CD14-positive monocyte (primary cell): ENCODE measurements around the gene NPEPL1. TPM values are rescaled to one million over a fixed set of nuclear protein-coding genes. Genes with fewer than 3 reads are reported as not detected.
A peak's percentile ranks its signal among the peaks of the same experiment; 100 is the strongest.

ENCODE experiments used
- DNase-seq, 3 donors: peaks; one replicate each; pipeline ENCODE4 v3.0.0-alpha.2; 2011 to 2022
- H2AFZ ChIP-seq: 2 replicates; pipeline ENCODE4 v1.6.0; 2012; ENCODE audit warnings: mild to moderate bottlenecking, low read depth, low read length, inconsistent platforms; ENCODE audit not compliant: insufficient read depth, poor library complexity, severe bottlenecking
- H3K27ac ChIP-seq, 2 donors: 1 replicate in 1 of 2; 2 replicates in 1 of 2; pipeline ENCODE4 v1.5.1; 2012 to 2013; ENCODE audit warnings: low read length in 2 of 2, control low read depth in 1 of 2, inconsistent platforms in 1 of 2, low read depth in 1 of 2, mild to moderate bottlenecking in 1 of 2
- H3K27me3 ChIP-seq, 2 donors: one replicate each; pipeline versions ENCODE4 v1.6.0 to v1.6.1; 2011 to 2013; ENCODE audit warnings: low read length in 2 of 2; ENCODE audit not compliant: control insufficient read depth in 2 of 2, insufficient read depth in 2 of 2
- H3K36me3 ChIP-seq, 2 donors: replicated peaks in 1 of 2; 1 replicate in 1 of 2; 2 replicates in 1 of 2; pipeline versions ENCODE4 v1.5.1 to v1.6.1; 2012 to 2013; ENCODE audit warnings: low read length in 2 of 2, control low read depth in 1 of 2, inconsistent platforms in 1 of 2, mild to moderate bottlenecking in 1 of 2; ENCODE audit not compliant: insufficient read depth in 2 of 2, control insufficient read depth in 1 of 2
- H3K4me1 ChIP-seq, 2 donors: 1 replicate in 1 of 2; 2 replicates in 1 of 2; pipeline versions ENCODE4 v1.5.1 to v1.6.1; 2012 to 2013; ENCODE audit warnings: low read length in 2 of 2, control low read depth in 1 of 2, inconsistent platforms in 1 of 2, mild to moderate bottlenecking in 1 of 2, moderate library complexity in 1 of 2; ENCODE audit not compliant: insufficient read depth in 2 of 2, control insufficient read depth in 1 of 2
- H3K4me2 ChIP-seq: replicated peaks from 2 replicates; pipeline ENCODE3; 2012; ENCODE audit warnings: low read length, moderate library complexity, mild to moderate bottlenecking; ENCODE audit not compliant: poor library complexity, severe bottlenecking; ENCODE audit errors: extremely low read depth
- H3K4me3 ChIP-seq, 3 experiments: fragments of 200-600 bp in 1 of 3; sonication (generic) in 1 of 3; replicated peaks in 1 of 3; 1 replicate in 2 of 3; 2 replicates in 1 of 3; pipeline ENCODE4 v1.5.1; 2011 to 2013; ENCODE audit warnings: low read length in 3 of 3, mild to moderate bottlenecking in 3 of 3, control low read depth in 2 of 3, low read depth in 2 of 3, inconsistent platforms in 1 of 3, moderate library complexity in 1 of 3
- H3K79me2 ChIP-seq: 2 replicates; pipeline ENCODE4 v1.6.0; 2012; ENCODE audit warnings: mild to moderate bottlenecking, control low read depth, inconsistent platforms, low read length, moderate library complexity; ENCODE audit not compliant: insufficient read depth
- H3K9ac ChIP-seq: 2 replicates; pipeline ENCODE4 v1.6.0; 2017; ENCODE audit warnings: low read length, mild to moderate bottlenecking; ENCODE audit not compliant: insufficient read depth, poor library complexity, severe bottlenecking
- H3K9me3 ChIP-seq, 2 donors: replicated peaks in 1 of 2; 1 replicate in 1 of 2; 2 replicates in 1 of 2; pipeline versions ENCODE4 v1.5.1 to v1.6.1; 2012 to 2013; ENCODE audit warnings: low read length in 2 of 2, control low read depth in 1 of 2; ENCODE audit not compliant: control insufficient read depth in 1 of 2, insufficient read depth in 1 of 2
- H4K20me1 ChIP-seq: 2 replicates; pipeline ENCODE4 v1.6.0; 2012; ENCODE audit warnings: mild to moderate bottlenecking, low read length, control low read depth, moderate library complexity; ENCODE audit not compliant: insufficient read depth
- H3K27ac Mint-ChIP-seq, 7 donors: one replicate each; pipeline ENCODE4 v1.8.0; 2020; ENCODE audit warnings: mild to moderate bottlenecking in 7 of 7, mixed read lengths in 7 of 7, moderate library complexity in 6 of 7, inconsistent platforms in 2 of 7
- H3K27me3 Mint-ChIP-seq, 3 donors: one replicate each; pipeline ENCODE4 v1.8.0; 2021 to 2022; ENCODE audit warnings: low read depth in 3 of 3, mild to moderate bottlenecking in 3 of 3, mixed read lengths in 3 of 3, moderate library complexity in 3 of 3, inconsistent platforms in 1 of 3
- H3K36me3 Mint-ChIP-seq, 2 donors: one replicate each; pipeline ENCODE4 v1.8.0; 2020; ENCODE audit warnings: mixed read lengths in 2 of 2, inconsistent platforms in 1 of 2, mild to moderate bottlenecking in 1 of 2
- H3K4me1 Mint-ChIP-seq: one replicate; pipeline ENCODE4 v1.8.0; 2020; ENCODE audit warnings: mild to moderate bottlenecking, mixed read lengths
- H3K4me3 Mint-ChIP-seq, 2 donors: one replicate each; pipeline ENCODE4 v1.8.0; 2020; ENCODE audit warnings: mild to moderate bottlenecking in 2 of 2, mixed read lengths in 2 of 2, moderate library complexity in 1 of 2
- H3K9me3 Mint-ChIP-seq, 7 donors: one replicate each; pipeline ENCODE4 v1.8.0; 2020 to 2022; ENCODE audit warnings: mixed read lengths in 7 of 7, mild to moderate bottlenecking in 6 of 7, moderate library complexity in 6 of 7, inconsistent platforms in 2 of 7
- WGBS: methylation state at CpG from one replicate; pipeline ENCODE4 v1.1.5; 2013; ENCODE audit warnings: missing lambda C conversion rate; ENCODE audit not compliant: insufficient coverage; 5-methylcytosine and 5-hydroxymethylcytosine counted together
- intact Hi-C, 2 donors: fragments of 100-400 bp; cut with micrococcal nuclease; formaldehyde crosslinking; loops; one replicate each; pipeline versions ENCODE4 v1.15.0 to v1.15.1; 2023
- polyA plus RNA-seq, 3 donors: library from polyadenylated mRNA; depleted of rRNA in 1 of 3; unstranded in 2 of 3; stranded (reverse) in 1 of 3; fragments of 300-500 nt in 2 of 3; fragments of >200 nt in 1 of 3; fragmentation: Illumina TruSeq in 2 of 3; gene quantifications; 1 replicate in 2 of 3; 2 replicates in 1 of 3; pipeline ENCODE4 v1.2.3, GENCODE V29; 2012 to 2021
- TF ChIP-seq, protein P1 (sequence below): fragments of 200-600 bp; IDR thresholded peaks from one replicate; pipeline ENCODE4 v1.8.0; 2022; ENCODE audit warnings: antibody characterized with exemption, mild to moderate bottlenecking

Gene NPEPL1
- polyA plus RNA-seq, 3 donors: 37.6 to 109 (median 39.6) TPM

DNA sequence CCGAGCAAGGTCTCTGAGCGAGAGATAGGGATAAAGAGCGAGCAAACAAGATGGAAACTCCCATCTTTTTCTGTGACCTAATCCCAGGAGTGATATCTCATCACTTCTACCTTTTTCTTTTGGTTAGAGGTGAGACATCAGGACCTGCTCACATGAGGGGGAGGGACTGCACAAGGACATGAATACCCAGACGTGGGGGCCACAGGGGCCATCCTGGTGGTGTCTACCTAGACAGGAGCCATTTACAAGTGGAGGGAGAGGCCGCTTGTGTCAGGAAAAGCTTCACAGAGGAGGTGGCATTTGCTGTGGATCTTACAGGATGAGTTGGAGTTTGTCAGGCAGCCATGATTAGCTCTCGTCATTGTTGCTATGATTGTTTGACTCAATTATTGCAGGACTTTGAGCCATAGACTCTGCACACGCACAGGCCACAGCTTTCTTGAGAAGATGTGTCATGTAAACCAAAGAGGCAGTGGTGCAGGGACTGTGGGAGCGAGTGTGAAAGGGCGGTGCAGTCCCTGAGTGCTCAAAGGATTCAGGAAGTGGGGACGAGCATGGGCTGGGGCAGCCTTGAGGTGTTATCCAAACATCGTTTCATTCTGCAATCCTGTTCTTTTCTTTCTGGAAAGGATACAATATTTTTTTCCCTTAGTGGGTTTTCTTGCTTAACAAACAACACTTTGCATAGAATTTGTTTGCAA lies 7.7 kb downstream of the NPEPL1 start:
- Mint-ChIP-seq H3K36me3 (peaks cover 41 to 51% of the 10 kb centered on the region in 2 donors), H3K4me3 (no peak overlapping the region), H3K27ac (peak overlapping the region in 3 of 7 donors; percentile 11 to 66 (median 41)), H3K4me1 (no peaks in the 10 kb centered on the region), H3K9me3 (peaks cover 0 to 1% (median 0%) of the 10 kb centered on the region in 7 donors), H3K27me3 (peaks cover 0 to 2% (median 0%) of the 10 kb centered on the region in 3 donors)
- intact Hi-C loops: no loop called here
- Histone ChIP-seq H3K27me3 (no peaks in the 10 kb centered on the region), H3K27ac (no peak overlapping the region), H3K4me1 (no peaks in the 10 kb centered on the region), H3K4me3 (no peak overlapping the region), H3K36me3 (peaks cover 91 to 97% of the 10 kb centered on the region in 2 donors), H4K20me1 (peaks cover 5% of the 10 kb centered on the region), H3K9me3 (no peaks in the 10 kb centered on the region), H3K4me2 (no peak overlapping the region), H2AFZ (no peak overlapping the region), H3K9ac (no peak overlapping the region), H3K79me2 (no peaks in the 10 kb centered on the region)
- no peak for DNase-seq
- TF ChIP-seq, protein P1, sequence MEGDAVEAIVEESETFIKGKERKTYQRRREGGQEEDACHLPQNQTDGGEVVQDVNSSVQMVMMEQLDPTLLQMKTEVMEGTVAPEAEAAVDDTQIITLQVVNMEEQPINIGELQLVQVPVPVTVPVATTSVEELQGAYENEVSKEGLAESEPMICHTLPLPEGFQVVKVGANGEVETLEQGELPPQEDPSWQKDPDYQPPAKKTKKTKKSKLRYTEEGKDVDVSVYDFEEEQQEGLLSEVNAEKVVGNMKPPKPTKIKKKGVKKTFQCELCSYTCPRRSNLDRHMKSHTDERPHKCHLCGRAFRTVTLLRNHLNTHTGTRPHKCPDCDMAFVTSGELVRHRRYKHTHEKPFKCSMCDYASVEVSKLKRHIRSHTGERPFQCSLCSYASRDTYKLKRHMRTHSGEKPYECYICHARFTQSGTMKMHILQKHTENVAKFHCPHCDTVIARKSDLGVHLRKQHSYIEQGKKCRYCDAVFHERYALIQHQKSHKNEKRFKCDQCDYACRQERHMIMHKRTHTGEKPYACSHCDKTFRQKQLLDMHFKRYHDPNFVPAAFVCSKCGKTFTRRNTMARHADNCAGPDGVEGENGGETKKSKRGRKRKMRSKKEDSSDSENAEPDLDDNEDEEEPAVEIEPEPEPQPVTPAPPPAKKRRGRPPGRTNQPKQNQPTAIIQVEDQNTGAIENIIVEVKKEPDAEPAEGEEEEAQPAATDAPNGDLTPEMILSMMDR: no peak
- 97% methylated on average over 8 of the region's 11 CpGs for WGBS

DNA sequence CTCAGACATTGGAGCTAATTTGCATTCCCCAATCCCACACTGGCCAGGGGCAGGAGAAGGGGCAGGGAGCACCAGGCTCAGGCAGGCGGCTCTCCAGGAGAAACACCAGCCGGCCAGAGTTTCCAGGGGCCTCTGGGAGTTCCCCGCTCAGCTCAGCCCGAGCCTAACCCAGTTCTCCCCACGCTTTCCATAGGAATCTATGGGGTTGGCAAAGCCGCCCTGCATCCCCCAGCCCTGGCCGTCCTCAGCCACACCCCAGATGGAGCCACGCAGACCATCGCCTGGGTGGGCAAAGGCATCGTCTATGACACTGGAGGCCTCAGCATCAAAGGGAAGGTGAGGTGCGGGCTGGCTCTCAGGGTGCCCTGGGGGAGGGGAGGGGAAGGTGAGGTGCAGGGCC lies 8.2 kb downstream of the NPEPL1 start:
- H3K4me1 Mint-ChIP-seq: no peaks in the 10 kb centered on the region
- H3K4me1 ChIP-seq: no peaks in the 10 kb centered on the region
- DNase-seq: no peak
- no peak overlapping the region for H3K27ac ChIP-seq
- no peak overlapping the region for H3K4me2 ChIP-seq
- H3K4me3 Mint-ChIP-seq: no peak overlapping the region
- H3K36me3 ChIP-seq: peaks cover 89 to 97% of the 10 kb centered on the region in 2 donors
- H3K9me3 ChIP-seq: no peaks in the 10 kb centered on the region
- no peaks in the 10 kb centered on the region for H3K27me3 ChIP-seq
- no peak overlapping the region for H2AFZ ChIP-seq
- no peak overlapping the region for H3K9ac ChIP-seq
- H3K79me2 ChIP-seq: no peaks in the 10 kb centered on the region
- intact Hi-C loops: no loop called here
- H3K4me3 ChIP-seq: no peak overlapping the region
- H3K27me3 Mint-ChIP-seq: peaks cover 0 to 2% (median 0%) of the 10 kb centered on the region in 3 donors
- TF ChIP-seq, protein P1: no peak
- peaks cover 0 to 1% (median 0%) of the 10 kb centered on the region in 7 donors for H3K9me3 Mint-ChIP-seq
- peaks cover 5% of the 10 kb centered on the region for H4K20me1 ChIP-seq
- WGBS: 96% methylated on average over 9 of the region's 11 CpGs
- H3K27ac Mint-ChIP-seq: no peak overlapping the region
- peaks cover 45 to 55% of the 10 kb centered on the region in 2 donors for H3K36me3 Mint-ChIP-seq
